ENCODE measurements around the gene KLRC3. TPM values are rescaled to one million over a fixed set of nuclear protein-coding genes. Genes with fewer than 3 reads are reported as not detected.

KLRC3 gene
- total and polyA plus RNA-seq, 2 of the 13 experiments (the other 11 are each of a cell fraction or from before 2014, with no cell fraction given), result not detected

DNA sequence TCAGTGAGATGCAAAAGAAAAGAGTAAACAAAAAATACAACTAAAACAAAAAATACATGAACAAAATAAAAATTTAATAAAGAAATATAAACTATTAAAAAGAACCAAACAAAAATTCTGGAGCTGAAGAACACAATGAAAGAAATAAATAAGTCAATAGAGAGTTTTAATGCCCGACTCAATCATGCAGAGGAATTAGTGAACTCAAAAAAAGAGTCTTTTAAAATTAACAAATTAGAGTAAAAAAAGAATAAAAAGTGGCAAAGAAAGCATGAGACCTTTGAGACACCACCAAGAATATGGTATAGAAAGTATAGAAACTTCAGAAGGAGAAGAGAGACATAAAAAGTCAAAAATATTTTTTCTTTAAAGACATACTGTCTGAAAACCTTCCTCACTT is 35.4 kb upstream of the KLRC3 start (continued):
- TF ChIP-seq ZSCAN30 (CRISPR knock-in tag; IDR thresholded peaks at IDR 0.05) (no peak), ZFP62 (CRISPR knock-in tag; IDR thresholded peaks at IDR 0.05) (no peak), SNAPC4 (CRISPR knock-in tag; IDR thresholded peaks at IDR 0.05) (no peak)

GRCh38 chr12:10454531-10454930 is 34.1 kb upstream of the KLRC3 start:
- no TSS peak for BruUV-seq (replicated peaks)
- in situ Hi-C loops (cut with HindIII; ENCODE audit: extremely low pct_ligation_motif_present, low pct_unique_long_range_greater_than_20kb) (no loop called here), intact Hi-C loops (cut with micrococcal nuclease; ENCODE audit: unreplicated experiment) (no loop called here)
- no peaks in the 10 kb centered on the region for H3K36me3 ChIP-seq (replicated peaks in 1 of 2; ENCODE audit: control insufficient read depth in 1 of 2, insufficient read depth in 2 of 2, low read length in 2 of 2)
- no peaks in the 10 kb centered on the region for H4K20me1 ChIP-seq (ENCODE audit: insufficient read depth, low read length)
- H3K4me3 ChIP-seq (replicated peaks in 1 of 3; ENCODE audit: insufficient read depth in 1 of 3, low read depth in 2 of 3, low read length in 3 of 3), result no peak overlapping the region
- H3K4me1 ChIP-seq (ENCODE audit: insufficient read depth, low read length), result no peaks in the 10 kb centered on the region
- no peak overlapping the region for H3K9ac ChIP-seq (ENCODE audit: insufficient read depth, low read depth, low read length)
- no peak for ATAC-seq
- H3K27me3 ChIP-seq (ENCODE audit: control insufficient read depth in 1 of 2, insufficient read depth in 2 of 2, low read length in 2 of 2), result no peaks in the 10 kb centered on the region
- ChIA-PET CTCF (ENCODE audit: low intra/inter-chr PET ratio, low total read pairs) (no interaction called here), POLR2A (no interaction called here)
- H3K4me2 ChIP-seq (ENCODE audit: low read depth, low read length), result no peak overlapping the region
- DNase-seq (ENCODE audit: low spot score), result no peak
- no peak overlapping the region for H2AFZ ChIP-seq (ENCODE audit: low read length)
- no peak for FAIRE-seq
- peaks cover 12% of the 10 kb centered on the region; the same call in 1 of the 2 replicates for H3K9me3 ChIP-seq (ENCODE audit: low read length)
- H3K27ac ChIP-seq (ENCODE audit: extremely low read length, insufficient read depth, low read length), result no peak overlapping the region
- no peaks in the 10 kb centered on the region for H3K79me2 ChIP-seq (ENCODE audit: insufficient read depth, low read length)
- WGBS (ENCODE audit: low lambda C conversion rate), result no CpG with 5 or more reads among the region's 1 CpG
- TF ChIP-seq ZNF136 (CRISPR knock-in tag; IDR thresholded peaks at IDR 0.05; ENCODE audit: low read depth) (no peak), EP300 (IDR thresholded peaks at IDR 0.05; ENCODE audit: low read depth in 2 of 2, low read length in 2 of 2) (no peak), EP300 (CRISPR knock-in tag; IDR thresholded peaks at IDR 0.05; ENCODE audit: borderline replicate concordance) (no peak), NFE2L2 (IDR thresholded peaks at IDR 0.05; ENCODE audit: low read length) (no peak), MIXL1 (CRISPR knock-in tag; IDR thresholded peaks at IDR 0.05) (no peak), NCOA1 (CRISPR knock-in tag; IDR thresholded peaks at IDR 0.05) (no peak), ZNF691 (CRISPR knock-in tag; IDR thresholded peaks at IDR 0.05; ENCODE audit: borderline replicate concordance, low read depth) (no peak)
- TF ChIP-seq, protein P1, sequence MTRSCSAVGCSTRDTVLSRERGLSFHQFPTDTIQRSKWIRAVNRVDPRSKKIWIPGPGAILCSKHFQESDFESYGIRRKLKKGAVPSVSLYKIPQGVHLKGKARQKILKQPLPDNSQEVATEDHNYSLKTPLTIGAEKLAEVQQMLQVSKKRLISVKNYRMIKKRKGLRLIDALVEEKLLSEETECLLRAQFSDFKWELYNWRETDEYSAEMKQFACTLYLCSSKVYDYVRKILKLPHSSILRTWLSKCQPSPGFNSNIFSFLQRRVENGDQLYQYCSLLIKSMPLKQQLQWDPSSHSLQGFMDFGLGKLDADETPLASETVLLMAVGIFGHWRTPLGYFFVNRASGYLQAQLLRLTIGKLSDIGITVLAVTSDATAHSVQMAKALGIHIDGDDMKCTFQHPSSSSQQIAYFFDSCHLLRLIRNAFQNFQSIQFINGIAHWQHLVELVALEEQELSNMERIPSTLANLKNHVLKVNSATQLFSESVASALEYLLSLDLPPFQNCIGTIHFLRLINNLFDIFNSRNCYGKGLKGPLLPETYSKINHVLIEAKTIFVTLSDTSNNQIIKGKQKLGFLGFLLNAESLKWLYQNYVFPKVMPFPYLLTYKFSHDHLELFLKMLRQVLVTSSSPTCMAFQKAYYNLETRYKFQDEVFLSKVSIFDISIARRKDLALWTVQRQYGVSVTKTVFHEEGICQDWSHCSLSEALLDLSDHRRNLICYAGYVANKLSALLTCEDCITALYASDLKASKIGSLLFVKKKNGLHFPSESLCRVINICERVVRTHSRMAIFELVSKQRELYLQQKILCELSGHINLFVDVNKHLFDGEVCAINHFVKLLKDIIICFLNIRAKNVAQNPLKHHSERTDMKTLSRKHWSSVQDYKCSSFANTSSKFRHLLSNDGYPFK (CRISPR knock-in tag; IDR thresholded peaks at IDR 0.05; ENCODE audit: borderline replicate concordance), result no peak
- TF ChIP-seq, protein P2, sequence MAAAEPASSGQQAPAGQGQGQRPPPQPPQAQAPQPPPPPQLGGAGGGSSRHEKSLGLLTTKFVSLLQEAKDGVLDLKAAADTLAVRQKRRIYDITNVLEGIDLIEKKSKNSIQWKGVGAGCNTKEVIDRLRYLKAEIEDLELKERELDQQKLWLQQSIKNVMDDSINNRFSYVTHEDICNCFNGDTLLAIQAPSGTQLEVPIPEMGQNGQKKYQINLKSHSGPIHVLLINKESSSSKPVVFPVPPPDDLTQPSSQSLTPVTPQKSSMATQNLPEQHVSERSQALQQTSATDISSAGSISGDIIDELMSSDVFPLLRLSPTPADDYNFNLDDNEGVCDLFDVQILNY (CRISPR knock-in tag; conservative IDR thresholded peaks at IDR 0.05), result no peak

Measured in HepG2 (cell line).